ENCODE measurements around the gene ZBTB6.

The ZBTB6 gene

GRCh38 chr9:122912964-122913673, at the start of gene ZBTB6:
ZBTB6 (minus strand) TSS chr9:122913323; CDS start chr9:122912072, 1,251 bp downstream.
- DNase-seq: peak; percentile 78 to 82

DNA sequence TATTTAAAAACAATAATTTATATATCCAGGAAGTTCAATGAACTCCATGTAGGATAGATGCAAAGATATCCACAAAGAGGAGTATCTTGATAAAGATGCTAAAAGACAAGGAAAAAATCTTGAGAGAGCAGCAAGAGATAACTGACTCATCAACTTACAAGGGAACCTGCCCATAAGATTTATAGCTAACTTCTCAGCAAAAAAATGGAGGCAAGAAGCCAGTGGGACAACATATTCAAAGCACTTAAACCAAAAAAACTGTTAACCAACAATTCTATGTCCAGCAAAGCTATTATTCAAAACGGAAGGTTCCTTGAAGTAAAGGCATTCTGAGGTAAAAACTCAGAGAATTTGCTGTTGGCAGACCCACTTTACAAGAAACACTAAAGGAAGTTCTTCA, 48.0 kb upstream of the ZBTB6 start:
- no peak for DNase-seq

DNA sequence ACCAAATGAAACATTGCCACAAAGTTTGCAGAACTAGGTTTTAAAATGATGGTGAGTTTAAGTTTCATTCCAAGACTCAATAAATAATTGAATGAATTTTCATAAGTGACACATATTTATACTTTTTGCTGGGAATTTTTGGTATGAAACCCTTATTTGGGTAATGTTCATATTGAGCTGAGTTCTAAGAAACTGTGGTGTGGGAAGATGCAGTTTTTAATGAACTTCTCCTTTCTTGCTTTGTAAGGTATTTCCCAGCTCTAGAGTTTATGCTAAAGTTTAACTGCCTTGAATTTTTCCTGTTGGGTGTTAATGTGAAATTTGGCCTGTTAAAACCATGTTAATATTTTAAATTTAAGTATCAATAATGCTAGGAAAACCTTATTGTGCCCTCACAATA, 42.8 kb upstream of the ZBTB6 start:
- DNase-seq: peak; percentile 56 to 59

DNA sequence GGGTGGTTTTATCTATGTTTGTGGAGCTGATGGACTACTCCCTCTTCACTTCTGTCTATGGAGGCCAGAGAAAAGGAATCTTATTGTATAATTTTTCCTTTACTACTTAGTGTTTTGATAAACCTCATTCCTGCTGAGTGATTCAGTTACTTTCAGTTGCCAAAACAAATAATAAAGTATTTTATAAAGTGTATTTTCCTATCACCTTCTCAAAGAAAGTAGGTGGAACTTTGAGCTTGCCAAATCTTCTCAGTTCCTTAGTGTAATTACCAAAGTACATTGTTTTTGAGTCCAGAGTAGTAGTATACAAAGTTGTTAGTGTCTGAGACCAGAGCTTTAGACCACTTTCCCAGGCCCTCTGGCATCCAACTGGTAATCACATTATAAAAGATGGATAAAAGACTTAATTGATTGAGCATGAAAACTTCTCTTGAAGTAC, 41.1 kb upstream of the ZBTB6 start:
- no peak for DNase-seq

GRCh38 chr9:122951056-122951455, 37.9 kb upstream of the ZBTB6 start:
- no peak for DNase-seq

DNA sequence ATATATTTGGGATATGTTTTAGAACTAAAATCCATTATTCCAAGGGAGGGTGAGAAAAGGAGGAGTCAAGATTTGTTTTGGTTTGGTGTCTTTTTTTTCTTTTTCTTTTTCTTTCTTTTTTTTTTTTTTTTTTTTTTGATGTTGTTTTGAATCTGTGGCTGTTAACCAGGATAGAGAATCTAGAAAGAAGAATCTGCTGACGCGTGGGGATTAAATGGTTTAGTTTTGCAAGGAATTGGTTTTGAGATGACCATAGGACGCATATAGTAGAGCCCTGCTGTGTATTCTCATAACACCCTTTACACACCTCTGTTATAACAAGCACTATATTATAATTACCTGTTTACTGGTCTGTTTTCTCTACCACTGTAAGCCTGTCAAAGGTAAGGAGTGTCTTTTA, 37.1 kb upstream of the ZBTB6 start:
- no peak for DNase-seq

DNA sequence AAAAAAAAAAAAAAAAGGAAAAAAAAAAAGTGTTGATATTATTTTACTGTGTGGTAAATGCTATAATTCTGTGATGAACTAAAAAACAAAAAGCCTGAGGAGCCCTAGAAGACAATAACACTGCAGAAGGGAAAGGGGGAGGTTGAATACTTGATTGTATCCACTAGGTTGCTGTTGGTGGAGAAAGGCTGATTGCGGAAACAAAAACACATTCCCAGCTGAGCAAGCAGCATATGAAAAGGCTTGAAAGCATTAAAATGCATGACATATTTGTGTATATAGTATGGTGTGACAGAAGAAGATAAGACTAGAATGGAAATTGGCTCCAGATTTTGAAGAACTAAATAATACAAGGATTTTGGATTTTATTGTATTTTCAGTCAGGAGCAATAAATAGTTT, 36.6 kb upstream of the ZBTB6 start:
- DNase-seq: no peak

DNA sequence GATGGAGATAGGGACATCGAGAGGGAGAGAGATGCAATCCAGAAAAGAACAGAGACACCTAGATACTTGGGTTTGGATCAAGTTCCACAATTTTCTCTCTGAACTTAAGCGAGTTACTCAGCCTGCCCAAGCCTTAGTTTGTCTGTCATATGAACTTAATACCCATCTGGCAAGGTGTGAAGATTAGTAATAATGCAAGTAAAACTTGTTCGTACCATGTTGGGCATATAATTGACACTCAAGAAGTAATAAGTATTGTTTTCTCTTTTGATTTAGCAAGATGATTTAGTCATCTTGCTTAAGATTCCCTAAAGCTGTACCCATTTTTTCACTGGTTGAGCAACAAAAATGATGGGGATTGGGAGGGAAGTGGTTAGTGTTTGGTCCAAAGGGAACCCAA, 35.2 kb upstream of the ZBTB6 start:
- no peak for DNase-seq

- no peak for DNase-seq
Measured at GRCh38 chr9:122946461-122947005, 33.4 kb upstream of the ZBTB6 start.

GRCh38 chr9:122944960-122945888, 32.1 kb upstream of the ZBTB6 start:
- DNase-seq: no peak

GRCh38 chr9:122941582-122942234, 28.6 kb upstream of the ZBTB6 start:
- DNase-seq: no peak

DNA sequence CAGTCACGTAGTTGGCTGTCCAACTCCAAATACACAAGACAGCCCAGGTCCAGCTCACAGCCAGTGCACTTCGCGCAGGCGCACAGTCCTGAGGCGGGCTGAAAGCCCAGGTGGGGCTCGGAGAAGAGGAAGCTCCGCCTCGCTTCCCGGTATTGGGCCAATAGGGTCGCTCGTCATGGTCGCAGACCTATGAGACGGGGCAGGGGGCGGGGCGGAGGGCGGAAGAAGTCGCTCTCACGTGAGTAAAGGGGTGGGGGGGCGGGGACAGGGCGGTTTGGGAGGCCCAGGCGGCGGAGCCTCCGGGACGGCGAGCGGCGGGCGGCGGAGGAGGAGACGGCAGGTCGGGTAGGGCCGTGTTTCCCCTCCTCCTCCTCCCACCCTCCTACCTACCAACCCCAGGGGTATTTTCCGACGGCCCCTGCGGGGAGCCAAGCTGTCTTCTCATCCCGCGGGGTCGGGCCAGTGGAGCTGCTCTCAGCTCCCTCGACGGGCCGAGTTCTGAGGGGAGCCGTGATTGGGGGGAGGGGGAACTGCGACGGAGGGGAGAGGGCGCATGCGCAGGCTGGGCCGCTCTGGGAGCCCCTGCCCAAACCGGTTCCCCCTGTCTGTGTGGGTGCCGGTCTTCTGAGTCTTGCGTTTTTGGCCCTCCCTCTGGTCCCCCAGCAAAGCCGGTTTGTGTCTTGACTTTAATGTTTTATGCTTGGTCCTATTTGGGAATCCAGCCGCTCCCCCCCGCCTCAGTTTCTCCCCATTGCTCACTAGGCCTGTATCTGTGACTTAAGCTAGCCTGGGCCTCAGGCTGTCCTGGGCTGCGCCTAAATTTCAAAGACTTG, 27.8 kb upstream of the ZBTB6 start, which contains the start of gene RABGAP1:
TSS of gene RABGAP1 (plus strand) at position 272 of the 833 bp plus-strand sequence. CDS start 16,040 bp downstream, outside the sequence.
- DNase-seq: peak; percentile 97

DNA sequence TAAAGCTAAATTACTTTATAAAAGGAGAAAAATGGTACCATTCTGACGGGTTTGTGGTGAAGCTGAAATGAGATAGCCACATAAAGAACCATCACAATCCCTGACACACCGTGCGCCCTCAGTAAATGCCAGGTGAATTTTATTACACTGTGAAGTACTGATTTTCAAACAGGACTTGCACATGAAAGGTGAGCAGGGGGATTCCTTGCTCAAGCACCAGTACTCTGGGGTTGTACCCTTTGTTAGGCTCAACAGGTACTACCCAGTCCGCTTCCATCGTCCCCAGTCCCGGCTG, 27.3 kb upstream of the ZBTB6 start:
- DNase-seq: no peak

DNA sequence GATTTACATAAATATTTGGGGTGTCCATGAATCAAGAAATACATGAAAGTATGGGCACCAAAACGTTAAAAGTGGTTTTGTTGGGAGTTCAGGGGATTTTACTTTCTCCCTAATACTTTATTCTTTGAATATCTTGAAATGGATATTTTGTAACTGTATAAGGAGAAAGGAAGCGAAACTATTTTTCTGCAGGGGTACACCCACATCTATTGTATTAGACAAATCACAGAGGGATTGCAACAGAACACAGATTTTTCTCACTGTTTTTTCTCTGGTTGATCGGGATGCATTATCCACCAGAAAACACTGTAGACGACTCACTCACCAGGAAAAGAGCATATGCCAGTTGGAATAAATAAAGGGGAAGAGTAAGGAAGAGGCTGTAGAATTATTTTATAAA, 26.5 kb upstream of the ZBTB6 start:
- peak; percentile 68 to 76 for DNase-seq

DNA sequence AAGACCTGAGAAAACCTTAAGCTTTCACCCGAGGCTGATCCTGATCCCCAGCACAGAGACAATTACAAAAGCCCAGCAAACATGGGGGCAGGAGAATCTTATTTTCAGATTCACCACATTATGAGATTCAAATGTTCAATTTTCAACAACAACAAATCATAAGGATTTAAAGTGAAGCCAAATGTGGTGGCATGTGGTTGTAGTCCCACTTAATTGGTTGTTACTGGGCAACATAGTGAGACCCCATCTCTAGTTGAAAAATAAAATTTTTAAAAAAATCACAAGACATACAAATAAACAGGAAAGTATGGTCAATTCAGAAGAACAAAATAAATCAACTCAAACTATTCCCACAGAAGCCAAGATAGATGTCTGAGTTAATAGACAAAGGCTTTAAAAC, 23.8 kb upstream of the ZBTB6 start:
- DNase-seq: no peak

DNA sequence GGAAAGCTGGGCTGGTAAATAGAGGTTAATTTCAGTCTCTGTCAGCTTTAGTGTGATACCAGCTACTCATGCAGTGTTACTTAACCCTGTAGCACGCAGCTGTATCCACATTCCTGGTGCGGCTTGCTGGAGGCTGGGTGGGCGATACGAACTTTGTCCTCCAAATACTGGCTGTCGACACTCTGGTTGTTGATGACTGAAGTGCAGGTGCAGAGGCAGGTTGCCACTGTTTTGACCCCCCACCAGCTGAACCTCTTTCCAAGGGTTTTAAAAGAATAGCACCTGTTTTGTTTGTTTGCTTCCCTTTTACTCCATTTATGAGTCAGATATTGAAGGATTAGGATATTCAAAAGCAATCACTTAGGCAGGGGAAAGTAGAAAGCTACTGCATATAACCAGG, 23.3 kb upstream of the ZBTB6 start:
- no peak for DNase-seq

DNA sequence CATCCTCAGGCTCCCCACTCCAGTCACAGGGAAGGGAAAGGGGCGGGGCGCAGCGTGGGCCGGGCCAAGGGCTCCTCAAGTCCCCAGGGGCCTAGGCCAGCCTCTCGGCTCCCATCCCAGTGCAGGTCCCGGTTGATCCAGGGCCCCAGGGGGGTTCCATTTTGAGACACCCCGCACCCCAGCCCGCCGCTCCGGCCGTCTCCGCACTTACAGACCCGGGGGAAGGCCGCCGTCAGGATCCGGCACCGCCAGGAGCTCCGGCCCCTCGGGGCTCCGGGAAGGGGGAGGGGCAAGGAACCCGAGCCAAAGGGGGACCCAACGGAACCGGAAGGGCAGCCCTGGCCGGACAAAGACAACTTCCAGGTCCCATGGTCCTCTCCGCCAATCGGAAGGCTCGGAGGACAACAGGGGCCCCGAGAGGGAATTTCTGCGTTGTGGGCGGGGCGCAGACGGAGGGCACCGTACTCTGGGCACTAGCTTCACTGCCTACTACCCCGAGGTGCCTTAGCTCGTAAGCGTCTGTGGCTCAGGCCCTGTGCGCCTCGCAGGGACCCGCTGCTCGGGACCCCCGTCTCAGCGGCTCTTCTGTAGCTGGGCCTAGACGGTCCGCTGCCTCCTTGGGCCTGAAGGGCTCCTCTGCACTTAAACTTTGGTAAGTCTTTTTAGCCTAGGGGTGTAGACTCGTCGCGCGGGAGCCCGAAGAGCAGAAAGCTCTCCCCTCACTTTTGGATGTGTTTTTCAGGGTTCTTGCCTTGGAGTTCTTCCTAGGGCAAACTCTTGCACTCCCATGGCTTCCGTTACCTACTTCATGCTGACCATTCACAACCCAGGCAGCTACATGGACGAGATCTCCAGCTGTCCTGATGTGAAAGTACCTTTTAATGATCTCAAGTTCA, 18.4 kb upstream of the ZBTB6 start, which contains the start of gene ZBTB26:
TSS of gene ZBTB26 (minus strand) at position 287 of the 896 bp plus-strand sequence. CDS start 11,578 bp downstream, outside the sequence.
- peak; percentile 93 to 94 for DNase-seq

DNA sequence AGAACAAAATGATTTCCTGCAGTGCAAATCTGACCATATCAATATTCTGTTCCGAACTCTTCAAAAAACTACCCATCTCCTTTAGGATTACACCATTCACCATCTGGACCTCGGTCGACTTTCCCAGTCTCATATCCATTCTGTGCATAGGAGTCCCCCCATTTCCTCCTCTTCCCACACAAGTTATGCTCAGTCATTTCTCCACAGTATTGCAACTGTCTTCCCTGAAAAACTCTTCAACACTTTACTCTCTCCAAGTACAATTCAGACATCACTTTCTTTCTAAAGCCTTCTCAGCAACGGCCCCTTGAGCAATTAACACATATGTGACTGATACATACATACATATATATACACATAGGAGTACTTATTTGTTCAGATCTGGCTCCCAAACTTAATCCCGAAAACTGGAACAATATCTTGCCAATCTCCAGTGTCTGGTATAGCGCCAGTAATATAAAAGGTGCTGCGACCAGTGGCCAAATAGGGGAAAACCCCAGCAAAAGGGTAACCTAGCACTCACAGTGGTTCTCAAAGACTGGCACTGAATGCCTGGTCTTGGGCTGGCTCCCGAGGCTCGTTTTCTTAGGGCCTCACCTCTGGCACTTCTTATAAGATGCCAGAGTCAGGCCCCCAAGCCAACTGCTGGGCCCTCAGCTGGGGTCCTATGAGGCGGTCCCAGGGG, 17.6 kb upstream of the ZBTB6 start:
- DNase-seq: peak in 1 of 2 donors; percentile 51

DNA sequence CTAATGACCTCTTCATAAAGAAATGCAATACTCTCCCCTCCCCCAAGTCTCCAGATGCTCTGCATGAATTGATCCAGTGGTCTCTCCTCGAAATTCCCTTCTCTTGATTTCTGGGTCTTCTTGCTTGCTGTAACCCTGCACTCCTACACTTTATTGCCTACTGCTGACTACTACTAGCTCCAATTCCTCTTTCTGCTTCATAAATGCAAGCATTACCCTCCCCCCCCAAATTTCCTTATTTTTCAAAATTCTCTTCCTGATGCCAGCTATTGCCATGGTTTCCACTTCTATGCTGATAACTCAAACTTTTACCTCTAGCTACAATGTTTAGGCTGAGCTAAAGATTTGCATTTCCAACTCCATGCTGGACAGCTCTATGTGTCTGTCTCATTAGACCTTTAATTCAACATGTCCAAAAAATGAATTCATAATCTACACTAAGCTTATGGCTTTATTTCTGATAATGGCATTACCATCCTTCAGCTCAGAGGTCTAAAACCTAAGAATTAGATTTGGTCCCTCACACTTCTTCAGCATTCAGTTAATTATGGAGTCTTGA, 16.8 kb upstream of the ZBTB6 start:
- DNase-seq: peak; percentile 67 to 70

- DNase-seq: no peak
Measured at GRCh38 chr9:122923947-122924346, 10.8 kb upstream of the ZBTB6 start.
